IMR-90 (cell line): ENCODE measurements around the gene GFOD2. TPM values are rescaled to one million over a fixed set of nuclear protein-coding genes. Genes with fewer than 3 reads are reported as not detected.

Experiments used
- ATAC-seq: fragments of 200-7000 bp; cut with Tn5 transposase; 2 replicates; pipeline ENCODE4 v1.9.1; 2020; ENCODE audit warnings: low read depth, mild to moderate bottlenecking, moderate library complexity
- BruUV-seq: library from RNA; stranded (reverse); fragments of 400-500 nt; replicated peaks from 2 replicates; lab custom pipeline; 2021; lab: Mats Ljungman, UMichigan
- CTCF ChIA-PET: fragments of 300-600 bp; formaldehyde crosslinking; extraction: SDS; loops from one replicate; lab custom pipeline; 2021; ENCODE audit warnings: antibody characterized with exemption; lab: Yijun Ruan, JAX
- POLR2A ChIA-PET: fragments of 300-600 bp; sonication (Branson Sonifier 250); formaldehyde crosslinking; loops from one replicate; lab custom pipeline; 2022; ENCODE audit warnings: antibody characterized with exemption; ENCODE audit not compliant: unreplicated experiment; lab: Charles Lee
- DNase-seq: peaks from one replicate; pipeline ENCODE4 v3.0.0; 2013
- H2AFZ ChIP-seq: replicated peaks from 2 replicates; pipeline ENCODE3; 2013; ENCODE audit warnings: low read length, mild to moderate bottlenecking; ENCODE audit not compliant: poor library complexity
- H2AK5ac ChIP-seq: 2 replicates; pipeline ENCODE4 v1.6.1; 2013; ENCODE audit warnings: low read depth, low read length, inconsistent platforms
- H2AK9ac ChIP-seq: replicated peaks from 2 replicates; pipeline ENCODE3; 2013; ENCODE audit warnings: mild to moderate bottlenecking, low read depth, low read length, moderate library complexity; ENCODE audit not compliant: poor library complexity
- H2BK120ac ChIP-seq: 2 replicates; pipeline ENCODE4 v1.6.1; 2013; ENCODE audit warnings: low read depth, low read length, inconsistent platforms
- H2BK15ac ChIP-seq: 3 replicates; pipeline ENCODE4 v1.6.1; 2013; ENCODE audit warnings: low read depth, low read length, inconsistent platforms
- H2BK20ac ChIP-seq: 2 replicates; pipeline ENCODE4 v1.6.1; 2013; ENCODE audit warnings: low read depth, mild to moderate bottlenecking, inconsistent platforms, low read length, moderate library complexity
- H2BK5ac ChIP-seq: 2 replicates; pipeline ENCODE4 v1.6.1; 2013; ENCODE audit warnings: mild to moderate bottlenecking, low read depth, low read length, inconsistent platforms; ENCODE audit not compliant: poor library complexity, severe bottlenecking
- H3K14ac ChIP-seq: replicated peaks from 2 replicates; pipeline ENCODE4 v1.6.1; 2013; ENCODE audit warnings: low read depth, low read length, inconsistent platforms
- H3K18ac ChIP-seq: 2 replicates; pipeline ENCODE4 v1.6.1; 2013; ENCODE audit warnings: low read depth, low read length, control low read depth
- H3K23ac ChIP-seq: 2 replicates; pipeline ENCODE4 v1.6.1; 2013; ENCODE audit warnings: low read depth, low read length, inconsistent platforms
- H3K27ac ChIP-seq: 2 replicates; pipeline ENCODE4 v1.5.1; 2013; ENCODE audit warnings: mild to moderate bottlenecking, control low read depth, low read length; ENCODE audit not compliant: insufficient read depth
- H3K27me3 ChIP-seq: 2 replicates; pipeline ENCODE4 v1.6.1; 2013; ENCODE audit warnings: low read length; ENCODE audit not compliant: control insufficient read depth, insufficient read depth
- H3K36me3 ChIP-seq: 2 replicates; pipeline ENCODE4 v1.6.1; 2013; ENCODE audit warnings: low read length, mixed read lengths; ENCODE audit not compliant: control insufficient read depth, insufficient read depth
- H3K4ac ChIP-seq: 2 replicates; pipeline ENCODE4 v1.6.1; 2013; ENCODE audit warnings: low read depth, low read length, inconsistent platforms
- H3K4me1 ChIP-seq: 2 replicates; pipeline ENCODE4 v1.6.1; 2013; ENCODE audit warnings: low read length, mixed read lengths; ENCODE audit not compliant: control insufficient read depth, insufficient read depth
- H3K4me2 ChIP-seq: 2 replicates; pipeline ENCODE4 v1.6.1; 2013; ENCODE audit warnings: low read depth, mild to moderate bottlenecking, control low read depth, low read length, moderate library complexity
- H3K4me3 ChIP-seq: 2 replicates; pipeline ENCODE4 v1.5.1; 2013; ENCODE audit warnings: low read depth, mild to moderate bottlenecking, control low read depth, low read length, moderate library complexity; ENCODE audit not compliant: insufficient read depth
- H3K56ac ChIP-seq: 2 replicates; pipeline ENCODE4 v1.6.1; 2013; ENCODE audit warnings: low read length, inconsistent platforms; ENCODE audit not compliant: insufficient read depth; ENCODE audit errors: extremely low read depth
- H3K79me1 ChIP-seq, 2 experiments: 2 replicates each; pipeline ENCODE4 v1.6.1; 2013; ENCODE audit warnings: low read length in 2 of 2, inconsistent platforms in 1 of 2, low read depth in 1 of 2
- H3K9ac ChIP-seq: 2 replicates; pipeline ENCODE4 v1.6.1; 2013; ENCODE audit warnings: low read depth, low read length, control low read depth
- H3K9me1 ChIP-seq: 2 replicates; pipeline ENCODE4 v1.6.1; 2013; ENCODE audit warnings: low read length, inconsistent platforms; ENCODE audit not compliant: insufficient read depth
- H3K9me3 ChIP-seq: 2 replicates; pipeline ENCODE4 v1.6.1; 2013; ENCODE audit warnings: low read length; ENCODE audit not compliant: control insufficient read depth, insufficient read depth
- H4K20me1 ChIP-seq: 2 replicates; pipeline ENCODE4 v1.6.1; 2013; ENCODE audit warnings: low read length, inconsistent platforms; ENCODE audit not compliant: insufficient read depth
- H4K5ac ChIP-seq: 2 replicates; pipeline ENCODE4 v1.6.1; 2013; ENCODE audit warnings: mild to moderate bottlenecking, low read depth, low read length, control low read depth
- H4K8ac ChIP-seq, 2 experiments: 2 replicates each; pipeline ENCODE4 v1.6.1; 2013; ENCODE audit warnings: low read depth in 2 of 2, low read length in 2 of 2, control low read depth in 1 of 2, inconsistent platforms in 1 of 2
- H4K91ac ChIP-seq: 2 replicates; pipeline ENCODE4 v1.6.1; 2013; ENCODE audit warnings: low read depth, low read length, inconsistent platforms; ENCODE audit not compliant: insufficient read depth
- BHLHE40 ChIP-seq: fragments of 150-350 bp; IDR thresholded peaks from 2 replicates; pipeline ENCODE4 v1.6.1; 2016; ENCODE audit warnings: mild to moderate bottlenecking, low read depth, low read length
- CEBPB ChIP-seq: IDR thresholded peaks from 2 replicates; pipeline ENCODE4 v1.6.1; 2012; ENCODE audit warnings: low read depth, low read length, improper control_type of control experiment
- CTCF ChIP-seq: conservative IDR thresholded peaks from 2 replicates; pipeline ENCODE4 v1.5.1; 2012; ENCODE audit warnings: mild to moderate bottlenecking, low read depth, low read length, improper control_type of control experiment
- FOS ChIP-seq: fragments of 150-350 bp; IDR thresholded peaks from 2 replicates; pipeline ENCODE4 v1.6.1; 2016; ENCODE audit warnings: low read depth, low read length
- MAZ ChIP-seq: IDR thresholded peaks from 2 replicates; pipeline ENCODE4 v1.6.1; 2012; ENCODE audit warnings: low read depth, mild to moderate bottlenecking, low read length, improper control_type of control experiment, moderate library complexity, borderline replicate concordance
- RAD21 ChIP-seq: IDR thresholded peaks from 2 replicates; pipeline ENCODE4 v1.6.1; 2012; ENCODE audit warnings: low read length, improper control_type of control experiment
- RCOR1 ChIP-seq: IDR thresholded peaks from 2 replicates; pipeline ENCODE4 v1.6.1; 2012; ENCODE audit warnings: mild to moderate bottlenecking, low read length, improper control_type of control experiment; ENCODE audit not compliant: insufficient replicate concordance
- SMC3 ChIP-seq: fragments of 150-350 bp; IDR thresholded peaks from 2 replicates; pipeline ENCODE4 v1.6.1; 2016; ENCODE audit warnings: low read depth, mild to moderate bottlenecking, antibody characterized with exemption, low read length, moderate library complexity
- WGBS, 2 experiments: methylation state at CpG; one replicate each; pipeline versions ENCODE4 v1.1.5 to v1.1.7; 2013; ENCODE audit warnings: missing lambda C conversion rate in 2 of 2; ENCODE audit not compliant: insufficient read length in 1 of 2; ENCODE audit errors: extremely low coverage in 2 of 2; 5-methylcytosine and 5-hydroxymethylcytosine counted together
- dilution Hi-C: fragments of 300-500 bp; cut with HindIII; formaldehyde crosslinking; loops from one replicate; pipeline ENCODE4 v1.14.3; 2018; ENCODE audit warnings: low sequenced_read_pairs; ENCODE audit not compliant: unreplicated experiment
- in situ Hi-C: fragments of 300-500 bp; cut with MboI; formaldehyde crosslinking; loops from 3 replicates; pipeline ENCODE4 v1.14.3; 2019; ENCODE audit warnings: low sequenced_read_pairs, inconsistent platforms, mixed read lengths
- intact Hi-C: fragments of 100-400 bp; cut with micrococcal nuclease; formaldehyde crosslinking; loops from 2 replicates; pipeline ENCODE4 v1.10.0; 2022
- polyA plus RNA-seq, 3 experiments: library from polyadenylated mRNA; depleted of rRNA; stranded (reverse); fragments of >200 nt; gene quantifications; 2 replicates each; pipeline ENCODE4 v1.2.3, GENCODE V29; 2012; ENCODE audit warnings: low replicate concordance in 1 of 3
- total RNA-seq: library from RNA; depleted of rRNA; stranded (reverse); fragments of >200 nt; gene quantifications from 2 replicates; pipeline ENCODE4 v1.2.3, GENCODE V29; 2012
- TF ChIP-seq, protein P1 (sequence below): fragments of 150-350 bp; IDR thresholded peaks from 2 replicates; pipeline ENCODE4 v1.6.1; 2017; ENCODE audit warnings: mild to moderate bottlenecking, antibody characterized with exemption, low read length, low read depth
- TF ChIP-seq, protein P2 (sequence below): fragments of 150-350 bp; IDR thresholded peaks from 2 replicates; pipeline ENCODE4 v1.6.1; 2016; ENCODE audit warnings: low read depth, mild to moderate bottlenecking, low read length, moderate library complexity, borderline replicate concordance

The GFOD2 gene
- total and polyA plus RNA-seq, 2 of the 4 experiments (the other 2 are of a cell fraction) = 12.3 to 18.1 TPM

DNA sequence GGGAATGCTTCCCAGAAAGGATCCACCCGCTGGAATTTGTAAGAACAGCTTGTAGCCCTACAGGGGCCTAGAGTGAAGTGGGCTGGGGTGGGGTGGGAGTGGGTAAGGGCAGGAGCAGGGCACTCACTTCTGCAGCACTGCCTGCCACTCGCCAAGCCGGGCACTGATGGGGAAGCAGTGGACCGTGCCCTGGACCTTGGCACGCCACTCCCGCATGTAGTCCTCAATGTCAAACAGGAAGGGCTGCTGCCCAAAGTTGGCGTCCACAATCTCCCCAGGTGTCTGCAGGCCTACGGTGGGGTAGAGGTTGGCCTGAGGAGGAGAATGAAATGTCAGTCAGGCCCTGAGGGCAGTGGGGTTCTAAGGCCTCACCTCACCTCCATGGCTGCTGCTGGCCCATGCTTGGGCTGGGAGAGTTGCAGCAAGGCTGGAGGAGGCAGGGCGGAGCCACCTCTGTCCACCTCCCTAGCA lies 15.7 kb upstream of the GFOD2 start:
- no peaks in the 10 kb centered on the region for H4K20me1 ChIP-seq
- in situ Hi-C loops = no loop called here
- no peak overlapping the region for H3K4me2 ChIP-seq
- dilution Hi-C loops = no loop called here
- H3K56ac ChIP-seq = no peak overlapping the region
- no peak overlapping the region for H3K14ac ChIP-seq
- BruUV-seq = no TSS peak
- H2AFZ ChIP-seq = no peak overlapping the region
- H3K9ac ChIP-seq = no peak overlapping the region
- H2BK20ac ChIP-seq = no peak overlapping the region
- H4K8ac ChIP-seq = no peak overlapping the region
- H4K5ac ChIP-seq = no peak overlapping the region
- TF ChIP-seq SMC3 (no peak), RCOR1 (no peak), RAD21 (no peak), CEBPB (no peak), BHLHE40 (no peak), CTCF (no peak), FOS (no peak), MAZ (no peak)
- TF ChIP-seq, protein P1, sequence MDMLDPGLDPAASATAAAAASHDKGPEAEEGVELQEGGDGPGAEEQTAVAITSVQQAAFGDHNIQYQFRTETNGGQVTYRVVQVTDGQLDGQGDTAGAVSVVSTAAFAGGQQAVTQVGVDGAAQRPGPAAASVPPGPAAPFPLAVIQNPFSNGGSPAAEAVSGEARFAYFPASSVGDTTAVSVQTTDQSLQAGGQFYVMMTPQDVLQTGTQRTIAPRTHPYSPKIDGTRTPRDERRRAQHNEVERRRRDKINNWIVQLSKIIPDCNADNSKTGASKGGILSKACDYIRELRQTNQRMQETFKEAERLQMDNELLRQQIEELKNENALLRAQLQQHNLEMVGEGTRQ = no peak
- TF ChIP-seq, protein P2, sequence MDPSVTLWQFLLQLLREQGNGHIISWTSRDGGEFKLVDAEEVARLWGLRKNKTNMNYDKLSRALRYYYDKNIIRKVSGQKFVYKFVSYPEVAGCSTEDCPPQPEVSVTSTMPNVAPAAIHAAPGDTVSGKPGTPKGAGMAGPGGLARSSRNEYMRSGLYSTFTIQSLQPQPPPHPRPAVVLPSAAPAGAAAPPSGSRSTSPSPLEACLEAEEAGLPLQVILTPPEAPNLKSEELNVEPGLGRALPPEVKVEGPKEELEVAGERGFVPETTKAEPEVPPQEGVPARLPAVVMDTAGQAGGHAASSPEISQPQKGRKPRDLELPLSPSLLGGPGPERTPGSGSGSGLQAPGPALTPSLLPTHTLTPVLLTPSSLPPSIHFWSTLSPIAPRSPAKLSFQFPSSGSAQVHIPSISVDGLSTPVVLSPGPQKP = no peak
- H2AK5ac ChIP-seq = no peak overlapping the region
- ChIA-PET POLR2A (no interaction called here), CTCF (no interaction called here)
- H3K9me1 ChIP-seq = peaks cover 8% of the 10 kb centered on the region; the same call in 1 of the 2 replicates
- H3K18ac ChIP-seq = no peak overlapping the region
- intact Hi-C loops = no loop called here
- no peak overlapping the region for H3K4ac ChIP-seq
- H3K79me1 ChIP-seq = peaks cover 0 to 7% of the 10 kb centered on the region in 2 experiments; a peak in 1 of 4 replicates
- H3K27me3 ChIP-seq = no peaks in the 10 kb centered on the region
- no peaks in the 10 kb centered on the region for H3K4me1 ChIP-seq
- no peaks in the 10 kb centered on the region for H3K9me3 ChIP-seq
- peaks cover 20% of the 10 kb centered on the region for H3K36me3 ChIP-seq
- H2AK9ac ChIP-seq = no peak overlapping the region
- H2BK5ac ChIP-seq = no peak overlapping the region
- H2BK120ac ChIP-seq = no peak overlapping the region
- H3K27ac ChIP-seq = no peak overlapping the region
- no peak overlapping the region for H3K4me3 ChIP-seq
- H2BK15ac ChIP-seq = no peak overlapping the region
- DNase-seq (no peak), ATAC-seq (no peak)
- 100% methylated on average over 5 of the region's 9 CpGs; no CpG with 5 or more reads in 1 of the 2 experiments for WGBS, 2 experiments
- no peak overlapping the region for H3K23ac ChIP-seq
- no peak overlapping the region for H4K91ac ChIP-seq
